Uterus (tissue), 2 donors: ENCODE measurements around the gene DGKG.

ENCODE experiments used
- CTCF ChIP-seq, 4 experiments: fragments of 200-600 bp in 2 of 4; fragments of 450-650 bp in 2 of 4; sonication (generic) in 2 of 4; IDR thresholded peaks; one replicate each; pipeline ENCODE4 v1.5.1; 2016 to 2019; ENCODE audit warnings: antibody characterized with exemption in 4 of 4, mild to moderate bottlenecking in 2 of 4, moderate library complexity in 1 of 4
- POLR2A ChIP-seq, 2 donors: fragments of 450-650 bp; IDR thresholded peaks; one replicate each; pipeline ENCODE4 v1.6.1; 2016; ENCODE audit warnings: antibody characterized with exemption in 2 of 2, mild to moderate bottlenecking in 1 of 2, moderate library complexity in 1 of 2

DNA sequence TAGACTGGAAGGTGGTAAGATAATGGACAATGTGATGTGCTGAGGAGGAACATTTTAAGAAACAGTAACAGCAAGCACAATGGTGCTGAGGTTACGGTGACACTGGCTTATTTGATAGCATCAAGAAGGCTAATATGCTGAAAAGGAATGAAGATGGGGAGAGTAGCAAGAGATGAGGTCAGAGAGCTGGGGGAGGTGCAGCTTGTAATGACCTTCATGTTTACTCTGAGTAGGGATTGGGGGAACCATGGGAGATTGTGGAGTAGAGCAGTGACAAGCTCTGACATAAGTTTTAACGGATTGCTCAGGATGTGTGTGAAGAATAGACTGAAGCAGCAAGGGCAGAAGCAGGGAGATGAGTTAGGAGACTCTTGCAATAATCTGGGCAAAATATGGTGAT, 56.7 kb downstream of the DGKG start:
- TF ChIP-seq CTCF (IDR thresholded peaks at IDR 0.05) (no peak), POLR2A (IDR thresholded peaks at IDR 0.05) (no peak)
